Measurements from ENCODE around the gene IL18. TPM values are rescaled to one million over a fixed set of nuclear protein-coding genes. Genes with fewer than 3 reads are reported as not detected.

The IL18 gene
- polyA plus RNA-seq, 1 donor from 2014 or later: not detected

DNA sequence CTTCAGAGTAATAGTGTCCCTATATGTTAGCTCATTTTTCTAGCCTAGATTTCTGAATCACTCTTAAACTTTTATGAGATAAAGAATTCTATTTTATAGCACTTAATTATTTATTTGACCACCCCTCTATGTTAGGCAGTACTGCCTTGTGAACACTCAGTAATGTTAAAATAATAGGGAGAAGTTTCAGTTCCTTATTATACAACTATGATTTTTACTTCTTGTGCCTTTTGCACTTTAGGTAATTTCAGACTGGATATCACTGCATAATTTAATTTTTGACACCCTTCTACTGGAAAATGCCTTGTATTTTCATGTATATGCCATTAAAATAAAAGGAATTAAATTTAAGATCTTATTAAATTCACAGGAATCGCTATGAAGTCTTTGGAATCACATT is 14.5 kb upstream of the IL18 start:
- Histone ChIP-seq H3F3A (ENCODE audit: insufficient read depth, low read length, poor library complexity, severe bottlenecking) (no peaks in the 10 kb centered on the region), H3K4me2 (ENCODE audit: low read length) (no peak overlapping the region), H3K9me3 (ENCODE audit: low read length) (no peaks in the 10 kb centered on the region), H3K9me2 (ENCODE audit: insufficient read depth, low read length) (no peaks in the 10 kb centered on the region), H3K9ac (ENCODE audit: low read length) (no peak overlapping the region), H3K79me2 (replicated peaks; ENCODE audit: insufficient read depth, low read length) (no peaks in the 10 kb centered on the region), H3K4me3 (ENCODE audit: low read length) (no peak overlapping the region), H4K20me1 (ENCODE audit: insufficient read depth) (no peaks in the 10 kb centered on the region), H2AFZ (ENCODE audit: low read depth, low read length) (no peak overlapping the region), H3K27me3 (ENCODE audit: insufficient read depth, low read depth, low read length) (no peaks in the 10 kb centered on the region), H3K27ac (ENCODE audit: low read length) (no peak overlapping the region), H3K36me3 (ENCODE audit: insufficient read depth, low read length) (no peaks in the 10 kb centered on the region)
- TF ChIP-seq EP300 (conservative IDR thresholded peaks at IDR 0.05; ENCODE audit: poor library complexity, severe bottlenecking): no peak
- TF ChIP-seq, protein P1, sequence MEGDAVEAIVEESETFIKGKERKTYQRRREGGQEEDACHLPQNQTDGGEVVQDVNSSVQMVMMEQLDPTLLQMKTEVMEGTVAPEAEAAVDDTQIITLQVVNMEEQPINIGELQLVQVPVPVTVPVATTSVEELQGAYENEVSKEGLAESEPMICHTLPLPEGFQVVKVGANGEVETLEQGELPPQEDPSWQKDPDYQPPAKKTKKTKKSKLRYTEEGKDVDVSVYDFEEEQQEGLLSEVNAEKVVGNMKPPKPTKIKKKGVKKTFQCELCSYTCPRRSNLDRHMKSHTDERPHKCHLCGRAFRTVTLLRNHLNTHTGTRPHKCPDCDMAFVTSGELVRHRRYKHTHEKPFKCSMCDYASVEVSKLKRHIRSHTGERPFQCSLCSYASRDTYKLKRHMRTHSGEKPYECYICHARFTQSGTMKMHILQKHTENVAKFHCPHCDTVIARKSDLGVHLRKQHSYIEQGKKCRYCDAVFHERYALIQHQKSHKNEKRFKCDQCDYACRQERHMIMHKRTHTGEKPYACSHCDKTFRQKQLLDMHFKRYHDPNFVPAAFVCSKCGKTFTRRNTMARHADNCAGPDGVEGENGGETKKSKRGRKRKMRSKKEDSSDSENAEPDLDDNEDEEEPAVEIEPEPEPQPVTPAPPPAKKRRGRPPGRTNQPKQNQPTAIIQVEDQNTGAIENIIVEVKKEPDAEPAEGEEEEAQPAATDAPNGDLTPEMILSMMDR (IDR thresholded peaks at IDR 0.05; ENCODE audit: poor library complexity, severe bottlenecking): no peak
- TF ChIP-seq SMC3 (conservative IDR thresholded peaks at IDR 0.05; ENCODE audit: poor library complexity): no peak
- TF ChIP-seq RAD21 (conservative IDR thresholded peaks at IDR 0.05): no peak
- no peak for TF ChIP-seq TAF1 (IDR thresholded peaks at IDR 0.05; ENCODE audit: low read depth)
- TF ChIP-seq EZH2 (IDR thresholded peaks at IDR 0.05; ENCODE audit: borderline replicate concordance, insufficient read depth, low read length, poor library complexity, severe bottlenecking): no peak
- TF ChIP-seq POLR2AphosphoS5 (IDR thresholded peaks at IDR 0.05): no peak
- TF ChIP-seq REST (IDR thresholded peaks at IDR 0.05; ENCODE audit: borderline replicate concordance): no peak
- no peak for TF ChIP-seq MXI1 (conservative IDR thresholded peaks at IDR 0.05; ENCODE audit: poor library complexity, severe bottlenecking)

- Histone ChIP-seq H2AFZ (ENCODE audit: low read depth, low read length) (no peak overlapping the region), H3F3A (ENCODE audit: insufficient read depth, low read length, poor library complexity, severe bottlenecking) (no peaks in the 10 kb centered on the region), H3K79me2 (replicated peaks; ENCODE audit: insufficient read depth, low read length) (no peaks in the 10 kb centered on the region), H3K27me3 (ENCODE audit: insufficient read depth, low read depth, low read length) (no peaks in the 10 kb centered on the region), H3K36me3 (ENCODE audit: insufficient read depth, low read length) (no peaks in the 10 kb centered on the region), H3K9me3 (ENCODE audit: low read length) (no peaks in the 10 kb centered on the region), H3K27ac (ENCODE audit: low read length) (no peak overlapping the region), H3K4me2 (ENCODE audit: low read length) (no peak overlapping the region), H3K9me2 (ENCODE audit: insufficient read depth, low read length) (no peaks in the 10 kb centered on the region), H4K20me1 (ENCODE audit: insufficient read depth) (no peaks in the 10 kb centered on the region), H3K9ac (ENCODE audit: low read length) (no peak overlapping the region), H3K4me3 (ENCODE audit: low read length) (no peak overlapping the region)
- TF ChIP-seq MXI1 (conservative IDR thresholded peaks at IDR 0.05; ENCODE audit: poor library complexity, severe bottlenecking): no peak
- no peak for TF ChIP-seq POLR2AphosphoS5 (IDR thresholded peaks at IDR 0.05)
- TF ChIP-seq, protein P1 (IDR thresholded peaks at IDR 0.05; ENCODE audit: poor library complexity, severe bottlenecking): no peak
- no peak for TF ChIP-seq REST (IDR thresholded peaks at IDR 0.05; ENCODE audit: borderline replicate concordance)
- no peak for TF ChIP-seq TAF1 (IDR thresholded peaks at IDR 0.05; ENCODE audit: low read depth)
- no peak for TF ChIP-seq RAD21 (conservative IDR thresholded peaks at IDR 0.05)
Measured at GRCh38 chr11:112177589-112177988, 13.7 kb upstream of the IL18 start.
